Fibroblast of lung (primary cell): Measurements from ENCODE around the gene NDUFV2. TPM values are rescaled to one million over a fixed set of nuclear protein-coding genes. Genes with fewer than 3 reads are reported as not detected.

Experiments used
- DNase-seq, 2 donors: peaks; one replicate each; pipeline versions ENCODE4 v3.0.0 to v3.0.0-alpha.2; 2010; ENCODE audit warnings: low read depth in 2 of 2
- H2AFZ ChIP-seq: 2 replicates; pipeline ENCODE4 v1.5.1; 2012; ENCODE audit warnings: low read length, control low read depth, inconsistent platforms
- H3K27ac ChIP-seq: 2 replicates; pipeline ENCODE4 v1.5.1; 2011; ENCODE audit warnings: low read length, control low read depth; ENCODE audit not compliant: insufficient read depth
- H3K27me3 ChIP-seq: 2 replicates; pipeline ENCODE4 v1.5.1; 2011; ENCODE audit warnings: mild to moderate bottlenecking, low read length; ENCODE audit not compliant: control insufficient read depth, insufficient read depth
- H3K36me3 ChIP-seq: 2 replicates; pipeline ENCODE4 v1.5.1; 2011; ENCODE audit warnings: low read length; ENCODE audit not compliant: control insufficient read depth, insufficient read depth
- H3K4me1 ChIP-seq: 2 replicates; pipeline ENCODE4 v1.5.1; 2011; ENCODE audit warnings: low read length; ENCODE audit not compliant: control insufficient read depth, insufficient read depth; ENCODE audit errors: extremely low read depth
- H3K4me2 ChIP-seq: 2 replicates; pipeline ENCODE4 v1.5.1; 2011; ENCODE audit warnings: low read length, control low read depth; ENCODE audit not compliant: insufficient read depth; ENCODE audit errors: extremely low read depth
- H3K4me3 ChIP-seq, 4 experiments: fragments of 200-600 bp in 1 of 4; sonication (generic) in 1 of 4; replicated peaks in 1 of 4; 2 replicates each; pipeline ENCODE4 v1.5.1; 2011 to 2016; ENCODE audit warnings: low read length in 4 of 4, low read depth in 3 of 4, mild to moderate bottlenecking in 3 of 4, control low read depth in 2 of 4, inconsistent platforms in 1 of 4, mixed read lengths in 1 of 4; ENCODE audit not compliant: insufficient read depth in 1 of 4; ENCODE audit errors: control extremely low read depth in 1 of 4
- H3K79me2 ChIP-seq: 2 replicates; pipeline ENCODE4 v1.5.1; 2012; ENCODE audit warnings: mild to moderate bottlenecking, low read length, inconsistent platforms; ENCODE audit not compliant: control insufficient read depth, insufficient read depth
- H3K9ac ChIP-seq: 2 replicates; pipeline ENCODE4 v1.5.1; 2011; ENCODE audit warnings: mild to moderate bottlenecking, low read length, control low read depth; ENCODE audit not compliant: insufficient read depth
- H3K9me3 ChIP-seq: 2 replicates; pipeline ENCODE4 v1.5.1; 2012; ENCODE audit warnings: low read depth, low read length; ENCODE audit not compliant: control insufficient read depth, insufficient read depth
- H4K20me1 ChIP-seq: 2 replicates; pipeline ENCODE4 v1.5.1; 2011; ENCODE audit warnings: low read length; ENCODE audit not compliant: control insufficient read depth, insufficient read depth; ENCODE audit errors: extremely low read depth
- CTCF ChIP-seq, 2 donors: IDR thresholded peaks in 1 of 2; conservative IDR thresholded peaks in 1 of 2; 1 replicate in 1 of 2; 2 replicates in 1 of 2; pipeline ENCODE4 v1.5.1; 2011 to 2012; ENCODE audit warnings: low read length in 2 of 2, control low read depth in 1 of 2, inconsistent platforms in 1 of 2, low read depth in 1 of 2, mild to moderate bottlenecking in 1 of 2
- EZH2 ChIP-seq: IDR thresholded peaks from 2 replicates; pipeline ENCODE4 v1.5.1; 2012; ENCODE audit warnings: low read length, control low read depth, mild to moderate bottlenecking; ENCODE audit errors: missing control alignments
- polyA plus RNA-seq, 2 donors: library from polyadenylated mRNA; depleted of rRNA in 1 of 2; stranded (reverse) in 1 of 2; unstranded in 1 of 2; fragments of >200 nt; gene quantifications; 2 replicates each; pipeline ENCODE4 v1.2.1, GENCODE V29; 2011 to 2012; ENCODE audit warnings: missing spikeins in 1 of 2
- total RNA-seq: library from RNA; depleted of rRNA; stranded (reverse); fragments of >200 nt; gene quantifications from 2 replicates; pipeline ENCODE4 v1.2.1, GENCODE V29; 2014

Gene NDUFV2
- total and polyA plus RNA-seq, 2 donors (not counting 1 experiment from before 2014, with no cell fraction given) = 97.3 to 133 TPM

- Histone ChIP-seq H3K4me1 (peaks cover 13% of the 10 kb centered on the region), H3K27ac (peak overlapping the region; percentile 19), H3K9ac (no peak overlapping the region), H3K27me3 (no peaks in the 10 kb centered on the region), H3K4me3 (peak overlapping the region; percentile 33 to 89 (median 64)), H4K20me1 (no peaks in the 10 kb centered on the region), H3K9me3 (no peaks in the 10 kb centered on the region), H3K4me2 (peak overlapping the region; percentile 88), H3K79me2 (peaks cover 76% of the 10 kb centered on the region), H2AFZ (no peak overlapping the region), H3K36me3 (no peaks in the 10 kb centered on the region)
- DNase-seq = no peak
- TF ChIP-seq CTCF (conservative IDR thresholded peaks at IDR 0.05 in 1 of 2, IDR thresholded peaks at IDR 0.05 in 1 of 2; ENCODE audit: low read depth in 1 of 2, low read length in 2 of 2) (no peak), EZH2 (no peak)
These were observed 2.9 kb downstream of the NDUFV2 start for GRCh38 chr18:9105420-9105819.

- no peak for DNase-seq
- no peak overlapping the region for H2AFZ ChIP-seq
- peaks cover 13% of the 10 kb centered on the region for H3K4me1 ChIP-seq
- H3K4me3 ChIP-seq = peak overlapping the region in 3 of 4 experiments; percentile 43 to 89 (median 85)
- no peak overlapping the region for H3K9ac ChIP-seq
- H3K79me2 ChIP-seq = peaks cover 83% of the 10 kb centered on the region
- no peaks in the 10 kb centered on the region for H4K20me1 ChIP-seq
- H3K27me3 ChIP-seq = no peaks in the 10 kb centered on the region
- peak overlapping the region; percentile 88 for H3K4me2 ChIP-seq
- no peaks in the 10 kb centered on the region for H3K36me3 ChIP-seq
- no peak for TF ChIP-seq EZH2
- no peak for TF ChIP-seq CTCF (conservative IDR thresholded peaks at IDR 0.05 in 1 of 2, IDR thresholded peaks at IDR 0.05 in 1 of 2; ENCODE audit: low read depth in 1 of 2, low read length in 2 of 2)
- H3K9me3 ChIP-seq = no peaks in the 10 kb centered on the region
- H3K27ac ChIP-seq = peak overlapping the region; percentile 19
These were observed 3.6 kb downstream of the NDUFV2 start for GRCh38 chr18:9106094-9106493.

- Histone ChIP-seq H3K4me1 (peaks cover 10% of the 10 kb centered on the region), H4K20me1 (no peaks in the 10 kb centered on the region), H3K79me2 (peaks cover 92% of the 10 kb centered on the region), H3K27me3 (no peaks in the 10 kb centered on the region), H3K9me3 (no peaks in the 10 kb centered on the region), H3K4me2 (peak overlapping the region; percentile 15), H3K9ac (no peak overlapping the region), H3K27ac (no peak overlapping the region), H3K4me3 (peak overlapping the region in 2 of 4 experiments; percentile 23), H3K36me3 (no peaks in the 10 kb centered on the region), H2AFZ (no peak overlapping the region)
- no peak for TF ChIP-seq CTCF (conservative IDR thresholded peaks at IDR 0.05 in 1 of 2, IDR thresholded peaks at IDR 0.05 in 1 of 2; ENCODE audit: low read depth in 1 of 2, low read length in 2 of 2)
- no peak for TF ChIP-seq EZH2
- DNase-seq = no peak
These were observed 4.5 kb downstream of the NDUFV2 start for GRCh38 chr18:9106800-9107584.
